ENCODE measurements around the gene ADAMTS4.

Gene ADAMTS4

GRCh38 chr1:161138431-161138830, 60.4 kb downstream of the ADAMTS4 start:
- no peak for DNase-seq

DNA sequence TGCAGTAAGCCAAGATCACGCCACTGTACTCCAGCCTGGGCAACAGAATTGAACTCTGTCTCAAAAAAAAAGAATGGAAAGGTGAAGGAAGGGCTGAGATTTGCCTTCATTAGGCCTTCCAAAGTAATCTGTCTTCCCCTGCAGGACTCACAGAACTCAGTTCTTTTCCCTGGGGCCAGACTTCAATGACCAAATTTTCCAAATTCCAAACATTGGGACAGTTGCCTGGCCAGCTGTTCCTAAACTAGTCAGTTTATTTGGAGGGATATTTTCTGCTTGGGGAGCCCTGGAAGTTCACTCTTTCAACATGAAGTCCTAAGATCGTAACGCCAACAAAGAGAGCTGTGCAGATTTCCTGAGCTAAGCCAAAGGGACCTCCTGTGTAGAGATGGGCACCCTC, 61.0 kb downstream of the ADAMTS4 start:
- DNase-seq: no peak

All from activated CD8-positive, alpha-beta memory T cell treated with anti-CD3 and anti-CD28 coated beads for 24 hours (primary cell).